Testis (tissue), 3 donors: ENCODE measurements around the gene ALDH16A1. TPM values are rescaled to one million over a fixed set of nuclear protein-coding genes. Genes with fewer than 3 reads are reported as not detected.

Experiments used
- DNase-seq: peaks from one replicate; pipeline ENCODE4 v3.0.0-alpha.2; 2019
- H3K27ac ChIP-seq, 2 donors: fragments of 200-600 bp; sonication (generic); one replicate each; pipeline ENCODE4 v1.5.1; 2019
- H3K27me3 ChIP-seq: fragments of 200-600 bp; sonication (generic); one replicate; pipeline ENCODE4 v1.5.1; 2019
- H3K36me3 ChIP-seq: fragments of 200-600 bp; sonication (generic); one replicate; pipeline ENCODE4 v1.5.1; 2017; ENCODE audit warnings: low read depth; ENCODE audit errors: missing control alignments
- H3K4me1 ChIP-seq: fragments of 200-600 bp; sonication (generic); one replicate; pipeline ENCODE4 v1.5.1; 2019
- H3K4me3 ChIP-seq, 2 donors: fragments of 200-600 bp; sonication (generic); one replicate each; pipeline ENCODE4 v1.5.1; 2017 to 2019
- H3K9me3 ChIP-seq: fragments of 200-600 bp; sonication (generic); one replicate; pipeline ENCODE4 v1.5.1; 2017
- CTCF ChIP-seq, 3 experiments: fragments of 450-650 bp in 2 of 3; fragments of 200-600 bp in 1 of 3; sonication (generic) in 1 of 3; IDR thresholded peaks; one replicate each; pipeline ENCODE4 v1.5.1; 2016 to 2019; ENCODE audit warnings: antibody characterized with exemption in 3 of 3, mild to moderate bottlenecking in 2 of 3, moderate library complexity in 1 of 3
- POLR2A ChIP-seq: fragments of 450-650 bp; IDR thresholded peaks from one replicate; pipeline ENCODE4 v1.6.1; 2017; ENCODE audit warnings: antibody characterized with exemption, mild to moderate bottlenecking, moderate library complexity
- WGBS, 2 donors: methylation state at CpG; one replicate each; pipeline ENCODE4 v1.1.5; 2018; 5-methylcytosine and 5-hydroxymethylcytosine counted together
- intact Hi-C: fragments of 100-400 bp; cut with DNase I; formaldehyde crosslinking; loops from one replicate; pipeline ENCODE4 v1.15.1; 2023; ENCODE audit warnings: low total_unique reads
- polyA plus RNA-seq: library from polyadenylated mRNA; stranded (reverse); fragments of 350-450 nt; fragmentation: Illumina TruSeq; extraction: RNeasy Lipid Tissue Mini Kit (QIAGEN cat#74804); gene quantifications from one replicate; pipeline ENCODE4 v1.2.3, GENCODE V29; 2014; ENCODE audit warnings: low read depth, low replicate concordance; ENCODE audit not compliant: insufficient read depth
- total RNA-seq, 2 donors: library from RNA; depleted of rRNA; stranded (reverse); fragments of >200 nt; gene quantifications; one replicate each; pipeline ENCODE4 v1.2.3, GENCODE V29; 2016

ALDH16A1 gene
- total and polyA plus RNA-seq, 3 donors from 2014 or later, result 8.5 to 24.7 (median 22.4) TPM

DNA sequence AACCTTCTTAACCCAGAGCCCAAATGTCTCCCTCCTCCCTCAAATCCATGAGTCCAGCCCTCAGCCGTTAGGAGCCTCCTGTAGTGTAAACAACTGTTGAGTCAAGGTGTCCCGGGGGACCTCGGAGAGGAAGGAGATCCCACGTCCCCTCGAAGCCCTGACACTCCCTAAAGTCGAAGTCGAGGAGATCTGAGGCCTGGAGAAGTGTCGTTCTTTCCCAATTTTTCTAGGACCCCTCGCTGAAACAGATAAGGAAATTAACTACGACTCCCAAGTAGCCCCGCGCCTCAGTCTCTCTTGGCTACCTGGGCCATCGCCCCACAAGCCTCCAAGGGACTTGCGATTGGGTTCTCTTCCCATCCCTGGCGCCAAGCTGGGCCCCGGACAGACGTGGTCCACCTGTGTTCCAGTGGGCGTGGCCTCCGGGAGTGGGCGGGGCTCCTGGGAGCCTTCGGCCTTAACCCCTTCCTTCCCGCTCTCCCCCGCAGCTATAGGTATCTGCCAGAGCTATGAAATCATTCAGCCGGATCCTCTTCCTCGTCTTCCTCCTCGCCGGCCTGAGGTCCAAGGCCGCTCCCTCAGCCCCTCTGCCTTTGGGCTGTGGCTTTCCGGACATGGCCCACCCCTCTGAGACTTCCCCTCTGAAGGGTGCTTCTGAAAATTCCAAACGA is 27.0 kb upstream of the ALDH16A1 start:
- DNase-seq, result peak; percentile 50
- Histone ChIP-seq H3K27me3 (peaks cover 4% of the 10 kb centered on the region), H3K4me1 (peaks cover 35% of the 10 kb centered on the region), H3K36me3 (no peaks in the 10 kb centered on the region), H3K27ac (no peak overlapping the region), H3K4me3 (no peak overlapping the region), H3K9me3 (no peaks in the 10 kb centered on the region)
- WGBS, 2 donors, result 4 to 5% methylated on average over 22 to 30 of the region's 30 CpGs
- TF ChIP-seq CTCF (IDR thresholded peaks at IDR 0.05), result no peak
- no peak for TF ChIP-seq POLR2A
- intact Hi-C loops, result no loop called here

- Histone ChIP-seq H3K9me3 (no peaks in the 10 kb centered on the region), H3K27me3 (peaks cover 4% of the 10 kb centered on the region), H3K36me3 (no peaks in the 10 kb centered on the region), H3K27ac (no peak overlapping the region), H3K4me1 (peaks cover 29% of the 10 kb centered on the region), H3K4me3 (no peak overlapping the region)
- intact Hi-C loops, result no loop called here
- DNase-seq, result no peak
- no peak for TF ChIP-seq CTCF (IDR thresholded peaks at IDR 0.05)
- TF ChIP-seq POLR2A, result no peak
- WGBS, 2 donors, result 41 to 42% methylated on average over 6 to 11 of the region's 12 CpGs
Observed at GRCh38 chr19:49427339-49427738, 25.7 kb upstream of the ALDH16A1 start.

DNA sequence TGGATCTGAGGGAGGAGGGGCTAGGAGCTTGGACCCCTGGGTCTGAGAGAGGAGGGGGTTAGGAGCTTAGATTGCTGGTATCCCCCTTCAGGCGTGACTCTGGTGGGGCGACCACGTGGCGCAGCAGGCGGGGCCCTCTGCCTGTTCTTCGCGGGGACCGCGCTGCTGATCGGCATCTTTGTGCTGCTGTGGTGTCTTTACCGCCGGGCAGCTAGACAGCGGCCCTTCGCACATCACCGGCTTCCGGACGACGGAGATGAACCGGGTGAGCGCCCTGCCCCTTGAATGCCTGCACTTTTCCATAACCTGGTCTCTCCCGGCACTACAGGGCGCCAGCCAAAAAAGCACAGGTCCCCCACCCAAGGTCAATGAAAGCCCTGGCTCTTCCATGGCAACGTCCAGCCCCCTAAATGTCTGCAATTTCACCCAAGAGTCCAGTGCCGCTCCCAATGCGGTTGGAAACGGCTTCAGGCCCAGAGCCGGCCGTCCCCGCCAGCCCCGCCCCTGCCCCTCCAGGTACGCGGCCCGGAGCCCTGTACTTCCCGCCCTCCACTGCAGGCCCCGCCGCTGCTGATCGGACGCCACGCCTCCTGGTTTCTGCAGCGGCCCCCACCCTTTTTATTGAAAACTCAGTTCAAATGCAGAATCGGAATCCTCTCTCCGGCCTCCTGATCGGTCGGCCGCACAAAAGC is 25.0 kb upstream of the ALDH16A1 start:
- H3K36me3 ChIP-seq, result no peaks in the 10 kb centered on the region
- intact Hi-C loops, result no loop called here
- DNase-seq, result no peak
- TF ChIP-seq CTCF (IDR thresholded peaks at IDR 0.05) (no peak), POLR2A (no peak)
- peak overlapping the region in 1 of 2 donors; percentile 20 for H3K4me3 ChIP-seq
- H3K27me3 ChIP-seq, result peaks cover 4% of the 10 kb centered on the region
- 2% methylated on average over 27 to 44 of the region's 45 CpGs for WGBS, 2 donors
- H3K4me1 ChIP-seq, result peaks cover 22% of the 10 kb centered on the region
- H3K27ac ChIP-seq, result no peak overlapping the region
- H3K9me3 ChIP-seq, result no peaks in the 10 kb centered on the region

- intact Hi-C loops, result no loop called here
- Histone ChIP-seq H3K4me3 (peak overlapping the region in 1 of 2 donors; percentile 20), H3K36me3 (no peaks in the 10 kb centered on the region), H3K9me3 (no peaks in the 10 kb centered on the region), H3K27me3 (peaks cover 4% of the 10 kb centered on the region), H3K4me1 (peaks cover 14% of the 10 kb centered on the region), H3K27ac (no peak overlapping the region)
- DNase-seq, result no peak
- 8 to 16% methylated on average over 12 to 27 of the region's 29 CpGs for WGBS, 2 donors
- TF ChIP-seq POLR2A, result no peak
- TF ChIP-seq CTCF (IDR thresholded peaks at IDR 0.05), result no peak
Observed at GRCh38 chr19:49428547-49429451, 24.2 kb upstream of the ALDH16A1 start.
